Femur (tissue), 1 donor: ENCODE measurements around the gene NXN.
"Not testable (repeated sequence)": the region's sequence is repeated elsewhere in the genome, so short reads cannot be mapped to it uniquely, and the experiment has no call there.

Experiments
- DNase-seq: peaks from one replicate; pipeline ENCODE4 v3.0.0-alpha.2; 2017

The NXN gene

GRCh38 chr17:791829-792228, 187.7 kb downstream of the NXN start:
- no peak for DNase-seq

- DNase-seq, result not testable (repeated sequence)
Measured at GRCh38 chr17:790874-791247, 188.7 kb downstream of the NXN start.

- not testable (repeated sequence) for DNase-seq
Measured at GRCh38 chr17:789931-790873, 189.4 kb downstream of the NXN start.

GRCh38 chr17:789160-789840, 190.3 kb downstream of the NXN start:
- no peak for DNase-seq

- DNase-seq, result no peak
Measured at GRCh38 chr17:788551-788950, 191.0 kb downstream of the NXN start.

GRCh38 chr17:787641-788221, 191.8 kb downstream of the NXN start:
- DNase-seq, result no peak

GRCh38 chr17:785901-786300, 193.7 kb downstream of the NXN start:
- DNase-seq, result not testable (repeated sequence)

GRCh38 chr17:784143-784542, 195.4 kb downstream of the NXN start:
- DNase-seq, result no peak

GRCh38 chr17:781805-782731, 197.5 kb downstream of the NXN start, which contains the start of the genes GLOD4 and MRM3:
Gene GLOD4 (minus strand): TSS chr17:782280. CDS start chr17:782255, 25 bp downstream.
Gene MRM3 (plus strand): TSS chr17:782353. CDS start chr17:782379, 26 bp downstream.
- peak; percentile 96 for DNase-seq

GRCh38 chr17:778096-778495, 201.5 kb downstream of the NXN start:
- DNase-seq, result no peak

- no peak for DNase-seq
Measured at GRCh38 chr17:774313-774584, 205.3 kb downstream of the NXN start.

- no peak for DNase-seq
Measured at GRCh38 chr17:773467-774312, 205.9 kb downstream of the NXN start.

- DNase-seq, result no peak
Measured at GRCh38 chr17:773016-773415, 206.6 kb downstream of the NXN start.

- no peak for DNase-seq
Measured at GRCh38 chr17:767076-767475, 212.5 kb downstream of the NXN start.

GRCh38 chr17:760371-760770, 219.2 kb downstream of the NXN start:
- no peak for DNase-seq

GRCh38 chr17:759964-760363, 219.6 kb downstream of the NXN start:
- DNase-seq, result no peak

- not testable (repeated sequence) for DNase-seq
Measured at GRCh38 chr17:756010-756567, 223.5 kb downstream of the NXN start.

GRCh38 chr17:755319-755961, 224.1 kb downstream of the NXN start:
- not testable (repeated sequence) for DNase-seq

- DNase-seq, result no peak
Measured at GRCh38 chr17:753418-753817, 226.2 kb downstream of the NXN start.

GRCh38 chr17:752620-753219, 226.9 kb downstream of the NXN start:
- DNase-seq, result peak; percentile 87
